Measurements from ENCODE around the gene ARHGAP26.
"Not testable (repeated sequence)": the region's sequence is repeated elsewhere in the genome, so short reads cannot be mapped to it uniquely, and the experiment has no call there.

The ARHGAP26 gene

GRCh38 chr5:142958944-142959682, 188.9 kb downstream of the ARHGAP26 start:
- DNase-seq (ENCODE audit: low read depth, low spot score) = no peak

GRCh38 chr5:142959683-142960657, 189.8 kb downstream of the ARHGAP26 start:
- no peak for DNase-seq (ENCODE audit: low read depth, low spot score)

- DNase-seq (ENCODE audit: low read depth, low spot score) = no peak
These were observed 191.4 kb downstream of the ARHGAP26 start for GRCh38 chr5:142961440-142962173.

GRCh38 chr5:142962174-142962533, 192.0 kb downstream of the ARHGAP26 start:
- DNase-seq (ENCODE audit: low read depth, low spot score) = no peak

- DNase-seq (ENCODE audit: low read depth, low spot score) = not testable (repeated sequence)
These were observed 195.3 kb downstream of the ARHGAP26 start for GRCh38 chr5:142965258-142966120.

GRCh38 chr5:142966121-142966420, 195.9 kb downstream of the ARHGAP26 start:
- DNase-seq (ENCODE audit: low read depth, low spot score) = no peak

GRCh38 chr5:142969186-142969585, 199.0 kb downstream of the ARHGAP26 start:
- DNase-seq (ENCODE audit: low read depth, low spot score) = no peak

GRCh38 chr5:142969624-142970439, 199.7 kb downstream of the ARHGAP26 start:
- DNase-seq (ENCODE audit: low read depth, low spot score) = no peak

GRCh38 chr5:142970440-142971030, 200.4 kb downstream of the ARHGAP26 start:
- DNase-seq (ENCODE audit: low read depth, low spot score) = no peak

GRCh38 chr5:142971303-142972013, 201.3 kb downstream of the ARHGAP26 start:
- DNase-seq (ENCODE audit: low read depth, low spot score) = no peak

- no peak for DNase-seq (ENCODE audit: low read depth, low spot score)
These were observed 201.9 kb downstream of the ARHGAP26 start for GRCh38 chr5:142972064-142972570.

- no peak for DNase-seq (ENCODE audit: low read depth, low spot score)
These were observed 203.8 kb downstream of the ARHGAP26 start for GRCh38 chr5:142973932-142974331.

GRCh38 chr5:142974409-142974808, 204.2 kb downstream of the ARHGAP26 start:
- no peak for DNase-seq (ENCODE audit: low read depth, low spot score)

GRCh38 chr5:142976861-142977260, 206.7 kb downstream of the ARHGAP26 start:
- no peak for DNase-seq (ENCODE audit: low read depth, low spot score)

- DNase-seq (ENCODE audit: low read depth, low spot score) = no peak
These were observed 207.3 kb downstream of the ARHGAP26 start for GRCh38 chr5:142977363-142978051.

GRCh38 chr5:142978252-142978651, 208.1 kb downstream of the ARHGAP26 start:
- no peak for DNase-seq (ENCODE audit: low read depth, low spot score)

- DNase-seq (ENCODE audit: low read depth, low spot score) = no peak
These were observed 208.5 kb downstream of the ARHGAP26 start for GRCh38 chr5:142978726-142979125.

- no peak for DNase-seq (ENCODE audit: low read depth, low spot score)
These were observed 209.5 kb downstream of the ARHGAP26 start for GRCh38 chr5:142979636-142980035.

All from iPS DF 19.7 (cell line).